NCI-H460 (cell line): ENCODE data around the gene CDKL2. TPM values are rescaled to one million over a fixed set of nuclear protein-coding genes. Genes with fewer than 3 reads are reported as not detected.

Source experiments
- DNase-seq: peaks from one replicate; pipeline ENCODE4 v3.0.0-alpha.2; 2016; ENCODE audit warnings: low read depth; ENCODE audit errors: extremely low read depth
- total RNA-seq: library from RNA; depleted of rRNA; stranded (reverse); fragments of >200 nt; shearing (Covaris generic); gene quantifications from 2 replicates; pipeline ENCODE4 v1.2.3, GENCODE V29; 2014

Gene CDKL2
- total RNA-seq, 1 experiment from 2014 or later, result 1.1 TPM

- DNase-seq, result no peak
These were observed 13.3 kb upstream of the CDKL2 start for GRCh38 chr4:75643651-75644050.

- no peak for DNase-seq
These were observed 8.9 kb upstream of the CDKL2 start for GRCh38 chr4:75639124-75639695.

- DNase-seq, result no peak
These were observed 7.5 kb upstream of the CDKL2 start for GRCh38 chr4:75637827-75638226.

GRCh38 chr4:75637176-75637575 lies 6.8 kb upstream of the CDKL2 start:
- no peak for DNase-seq

GRCh38 chr4:75634951-75635350 lies 4.6 kb upstream of the CDKL2 start:
- DNase-seq, result no peak

GRCh38 chr4:75634281-75634680 lies 4.0 kb upstream of the CDKL2 start:
- DNase-seq, result no peak

- no peak for DNase-seq
These were observed 3.5 kb upstream of the CDKL2 start for GRCh38 chr4:75633846-75634245.

GRCh38 chr4:75630937-75631329 lies 605 bp upstream of the CDKL2 start:
- DNase-seq, result no peak

- no peak for DNase-seq
These were observed 1.1 kb downstream of the CDKL2 start for GRCh38 chr4:75629239-75629638.

- DNase-seq, result no peak
These were observed 7.3 kb downstream of the CDKL2 start for GRCh38 chr4:75623026-75623425.

- DNase-seq, result no peak
These were observed 8.6 kb downstream of the CDKL2 start for GRCh38 chr4:75621715-75622114.

- no peak for DNase-seq
These were observed 18.0 kb downstream of the CDKL2 start for GRCh38 chr4:75612306-75612705.

GRCh38 chr4:75605928-75606327 lies 24.4 kb downstream of the CDKL2 start:
- DNase-seq, result no peak

- DNase-seq, result no peak
These were observed 30.7 kb downstream of the CDKL2 start for GRCh38 chr4:75599647-75600046.

GRCh38 chr4:75598390-75598789 lies 31.9 kb downstream of the CDKL2 start:
- no peak for DNase-seq

GRCh38 chr4:75596061-75596460 lies 34.3 kb downstream of the CDKL2 start:
- no peak for DNase-seq

- no peak for DNase-seq
These were observed 36.9 kb downstream of the CDKL2 start for GRCh38 chr4:75593393-75593792.

- no peak for DNase-seq
These were observed 46.3 kb downstream of the CDKL2 start for GRCh38 chr4:75584067-75584466.

- no peak for DNase-seq
These were observed 62.6 kb downstream of the CDKL2 start for GRCh38 chr4:75567725-75568124.

GRCh38 chr4:75566911-75567310 lies 63.4 kb downstream of the CDKL2 start:
- no peak for DNase-seq

- DNase-seq, result no peak
These were observed 64.8 kb downstream of the CDKL2 start for GRCh38 chr4:75565481-75565880.

- DNase-seq, result no peak
These were observed 66.3 kb downstream of the CDKL2 start for GRCh38 chr4:75564023-75564422.

- DNase-seq, result no peak
These were observed 68.5 kb downstream of the CDKL2 start for GRCh38 chr4:75561789-75562188.
